ENCODE results near the gene ABCA12.

ABCA12 gene

GRCh38 chr2:215171151-215171550 is 32.7 kb upstream of the ABCA12 start:
- no peak for TF ChIP-seq TAF1 (IDR thresholded peaks at IDR 0.05; ENCODE audit: borderline replicate concordance, insufficient read depth, low read length)
- TF ChIP-seq POLR2AphosphoS5 (IDR thresholded peaks at IDR 0.05; ENCODE audit: low read depth, low read length), result no peak
- no peak for TF ChIP-seq FOXP2 (optimal IDR thresholded peaks at IDR 0.05; ENCODE audit: borderline replicate concordance, extremely low read depth, extremely low read length, insufficient read depth)
- no peak for TF ChIP-seq SIN3A (IDR thresholded peaks at IDR 0.05; ENCODE audit: borderline replicate concordance, insufficient read depth, low read length)
- no peak for TF ChIP-seq REST (IDR thresholded peaks at IDR 0.05; ENCODE audit: insufficient read depth in 1 of 2, low read depth in 2 of 2, low read length in 2 of 2)

DNA sequence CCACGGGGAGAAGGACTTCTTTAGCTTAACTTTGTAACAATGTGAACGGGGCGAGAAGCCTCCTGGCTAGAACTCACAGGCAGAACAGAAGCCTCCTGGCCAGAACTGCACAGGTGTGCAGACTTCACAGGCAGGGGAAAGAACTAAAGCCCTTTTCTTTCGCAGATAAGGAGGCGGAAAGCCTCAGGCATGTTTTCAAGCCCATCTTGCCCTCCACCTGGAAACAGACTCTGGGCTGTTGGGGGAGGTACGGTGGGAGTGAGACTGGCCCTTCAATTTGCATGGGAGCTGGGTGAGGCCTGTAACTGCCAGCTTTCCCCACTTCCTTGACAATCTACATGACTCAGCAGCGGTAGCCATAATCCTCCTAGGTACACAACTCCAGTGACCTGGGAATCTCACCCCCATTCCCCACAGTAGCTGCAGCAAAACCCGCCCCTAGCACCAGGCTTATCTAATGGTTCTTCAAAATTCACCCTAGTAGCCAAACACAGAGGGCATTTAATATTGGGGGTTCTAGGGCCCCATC is 22.9 kb upstream of the ABCA12 start:
- no peak for TF ChIP-seq FOXP2 (optimal IDR thresholded peaks at IDR 0.05; ENCODE audit: borderline replicate concordance, extremely low read depth, extremely low read length, insufficient read depth)
- no peak for TF ChIP-seq REST (IDR thresholded peaks at IDR 0.05; ENCODE audit: insufficient read depth in 1 of 2, low read depth in 2 of 2, low read length in 2 of 2)

GRCh38 chr2:215160081-215160480 is 21.7 kb upstream of the ABCA12 start:
- TF ChIP-seq SIN3A (IDR thresholded peaks at IDR 0.05; ENCODE audit: borderline replicate concordance, insufficient read depth, low read length), result no peak
- no peak for TF ChIP-seq FOXP2 (optimal IDR thresholded peaks at IDR 0.05; ENCODE audit: borderline replicate concordance, extremely low read depth, extremely low read length, insufficient read depth)
- no peak for TF ChIP-seq POLR2AphosphoS5 (IDR thresholded peaks at IDR 0.05; ENCODE audit: low read depth, low read length)
- TF ChIP-seq REST (IDR thresholded peaks at IDR 0.05; ENCODE audit: insufficient read depth in 1 of 2, low read depth in 2 of 2, low read length in 2 of 2), result no peak
- no peak for TF ChIP-seq TAF1 (IDR thresholded peaks at IDR 0.05; ENCODE audit: borderline replicate concordance, insufficient read depth, low read length)

- TF ChIP-seq FOXP2 (optimal IDR thresholded peaks at IDR 0.05; ENCODE audit: borderline replicate concordance, extremely low read depth, extremely low read length, insufficient read depth) (no peak), TAF1 (IDR thresholded peaks at IDR 0.05; ENCODE audit: borderline replicate concordance, insufficient read depth, low read length) (no peak), REST (IDR thresholded peaks at IDR 0.05; ENCODE audit: insufficient read depth in 1 of 2, low read depth in 2 of 2, low read length in 2 of 2) (no peak), SIN3A (IDR thresholded peaks at IDR 0.05; ENCODE audit: borderline replicate concordance, insufficient read depth, low read length) (no peak), POLR2AphosphoS5 (IDR thresholded peaks at IDR 0.05; ENCODE audit: low read depth, low read length) (no peak)
These were observed 18.0 kb upstream of the ABCA12 start for GRCh38 chr2:215156453-215156852.

DNA sequence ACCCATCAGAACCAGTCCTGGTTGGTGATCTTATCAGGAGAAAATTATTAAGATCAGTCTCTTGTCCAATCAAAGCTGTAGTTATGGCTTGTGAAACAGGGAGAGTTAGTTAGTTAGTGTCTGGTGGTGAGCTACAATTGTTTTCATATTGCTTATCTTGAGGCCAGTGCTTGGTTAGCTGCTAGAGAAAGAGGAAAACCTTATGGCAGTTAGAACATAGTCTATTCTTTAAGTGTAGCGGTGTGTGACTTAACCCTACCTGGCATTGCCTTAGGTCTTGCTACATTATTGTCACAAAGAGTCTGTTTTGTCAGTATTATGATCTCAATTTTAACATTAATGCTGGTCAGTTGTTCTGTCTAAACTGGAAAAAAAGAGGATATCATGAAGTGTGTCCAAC is 11.5 kb upstream of the ABCA12 start:
- TF ChIP-seq FOXP2 (optimal IDR thresholded peaks at IDR 0.05; ENCODE audit: borderline replicate concordance, extremely low read depth, extremely low read length, insufficient read depth), result no peak
- no peak for TF ChIP-seq TAF1 (IDR thresholded peaks at IDR 0.05; ENCODE audit: borderline replicate concordance, insufficient read depth, low read length)
- no peak for TF ChIP-seq REST (IDR thresholded peaks at IDR 0.05; ENCODE audit: insufficient read depth in 1 of 2, low read depth in 2 of 2, low read length in 2 of 2)
- no peak for TF ChIP-seq SIN3A (IDR thresholded peaks at IDR 0.05; ENCODE audit: borderline replicate concordance, insufficient read depth, low read length)
- no peak for TF ChIP-seq POLR2AphosphoS5 (IDR thresholded peaks at IDR 0.05; ENCODE audit: low read depth, low read length)

Data from PFSK-1 (cell line).